Trophoblast cell (in vitro differentiated cells and primary cell): Measurements from ENCODE around the gene ITGA1.

Experiments
- DNase-seq, 2 donors: peaks; one replicate each; pipeline ENCODE4 v3.0.0-alpha.2; 2016
- H2AFZ ChIP-seq: 2 replicates; pipeline ENCODE4 v1.6.1; 2013; ENCODE audit warnings: low read length, moderate library complexity, mild to moderate bottlenecking; ENCODE audit not compliant: insufficient read depth, poor library complexity
- H2AK5ac ChIP-seq: 2 replicates; pipeline ENCODE4 v1.6.1; 2013; ENCODE audit warnings: mild to moderate bottlenecking, low read length
- H2BK120ac ChIP-seq: 2 replicates; pipeline ENCODE4 v1.6.1; 2013; ENCODE audit warnings: low read length, mild to moderate bottlenecking, moderate library complexity; ENCODE audit not compliant: insufficient read depth, poor library complexity
- H2BK12ac ChIP-seq: 2 replicates; pipeline ENCODE4 v1.6.1; 2013; ENCODE audit warnings: mild to moderate bottlenecking, low read length, moderate library complexity
- H2BK5ac ChIP-seq: 2 replicates; pipeline ENCODE4 v1.6.1; 2013; ENCODE audit warnings: low read length, low read depth, moderate library complexity, mild to moderate bottlenecking; ENCODE audit not compliant: poor library complexity
- H3K14ac ChIP-seq: 2 replicates; pipeline ENCODE4 v1.6.1; 2013; ENCODE audit warnings: mild to moderate bottlenecking, low read length
- H3K18ac ChIP-seq: 2 replicates; pipeline ENCODE4 v1.6.1; 2013; ENCODE audit warnings: mild to moderate bottlenecking, low read length
- H3K23ac ChIP-seq: 2 replicates; pipeline ENCODE4 v1.6.1; 2013; ENCODE audit warnings: low read length
- H3K27ac ChIP-seq: 2 replicates; pipeline ENCODE4 v1.5.1; 2013; ENCODE audit warnings: low read depth, mild to moderate bottlenecking, inconsistent platforms, low read length, moderate library complexity
- H3K27me3 ChIP-seq: 2 replicates; pipeline ENCODE4 v1.6.1; 2013; ENCODE audit warnings: inconsistent platforms, mild to moderate bottlenecking, low read length, moderate library complexity; ENCODE audit not compliant: insufficient read depth
- H3K36me3 ChIP-seq, 2 experiments: 1 replicate in 1 of 2; 2 replicates in 1 of 2; pipeline ENCODE4 v1.6.1; 2013; ENCODE audit warnings: low read length in 2 of 2, mild to moderate bottlenecking in 2 of 2, moderate library complexity in 1 of 2; ENCODE audit not compliant: insufficient read depth in 2 of 2, control insufficient read depth in 1 of 2
- H3K4ac ChIP-seq: 2 replicates; pipeline ENCODE4 v1.6.1; 2013; ENCODE audit warnings: low read depth, mild to moderate bottlenecking, low read length, moderate library complexity
- H3K4me1 ChIP-seq, 2 experiments: 1 replicate in 1 of 2; 2 replicates in 1 of 2; pipeline ENCODE4 v1.6.1; 2013; ENCODE audit warnings: low read length in 2 of 2, mild to moderate bottlenecking in 2 of 2, moderate library complexity in 1 of 2; ENCODE audit not compliant: insufficient read depth in 2 of 2, control insufficient read depth in 1 of 2
- H3K4me2 ChIP-seq: 2 replicates; pipeline ENCODE4 v1.6.1; 2013; ENCODE audit warnings: inconsistent platforms, mild to moderate bottlenecking, low read length, moderate library complexity
- H3K4me3 ChIP-seq: 2 replicates; pipeline ENCODE4 v1.5.1; 2013; ENCODE audit warnings: mild to moderate bottlenecking, low read depth, low read length, inconsistent platforms
- H3K79me1 ChIP-seq: one replicate; pipeline ENCODE4 v1.6.1; 2013; ENCODE audit warnings: low read length
- H3K79me2 ChIP-seq: 2 replicates; pipeline ENCODE4 v1.6.1; 2013; ENCODE audit warnings: low read length, mild to moderate bottlenecking; ENCODE audit not compliant: control insufficient read depth, insufficient read depth, poor library complexity
- H3K9ac ChIP-seq: 2 replicates; pipeline ENCODE4 v1.6.1; 2013; ENCODE audit warnings: mild to moderate bottlenecking, low read length
- H3K9me3 ChIP-seq: 2 replicates; pipeline ENCODE4 v1.6.1; 2013; ENCODE audit warnings: low read depth, mild to moderate bottlenecking, control low read depth, inconsistent platforms, low read length; ENCODE audit not compliant: insufficient read depth
- H4K12ac ChIP-seq: 2 replicates; pipeline ENCODE4 v1.6.1; 2013; ENCODE audit warnings: low read depth, mild to moderate bottlenecking, low read length, moderate library complexity
- H4K8ac ChIP-seq: 2 replicates; pipeline ENCODE4 v1.6.1; 2013; ENCODE audit warnings: low read depth, mild to moderate bottlenecking, low read length, moderate library complexity
- H4K91ac ChIP-seq: one replicate; pipeline ENCODE4 v1.6.1; 2013; ENCODE audit warnings: low read depth, mild to moderate bottlenecking, low read length, moderate library complexity
- WGBS: extraction: QIAGEN DNeasy Blood & Tissue Kit; methylation state at CpG from one replicate; pipeline ENCODE4 v1.1.7; 2013; ENCODE audit warnings: missing lambda C conversion rate; ENCODE audit not compliant: insufficient read length, insufficient coverage; ENCODE audit errors: extremely low coverage; 5-methylcytosine and 5-hydroxymethylcytosine counted together

The ITGA1 gene

GRCh38 chr5:52809884-52810283 is 22.2 kb downstream of the ITGA1 start:
- no peak overlapping the region for H3K9ac ChIP-seq
- no peak overlapping the region for H2AK5ac ChIP-seq
- no peak overlapping the region for H3K4ac ChIP-seq
- no peak overlapping the region for H3K14ac ChIP-seq
- H3K23ac ChIP-seq = no peak overlapping the region
- no peaks in the 10 kb centered on the region for H3K36me3 ChIP-seq
- H2AFZ ChIP-seq = no peak overlapping the region
- no peak overlapping the region for H4K12ac ChIP-seq
- WGBS = no CpG with 5 or more reads among the region's 1 CpG
- H3K4me3 ChIP-seq = no peak overlapping the region
- H3K27ac ChIP-seq = peak overlapping the region; percentile 75
- no peak overlapping the region for H3K18ac ChIP-seq
- peaks cover 2% of the 10 kb centered on the region for H3K79me2 ChIP-seq
- peaks cover 5% of the 10 kb centered on the region for H3K79me1 ChIP-seq
- H2BK120ac ChIP-seq = peak overlapping the region; percentile 17
- H4K8ac ChIP-seq = no peak overlapping the region
- H2BK12ac ChIP-seq = no peak overlapping the region
- no peaks in the 10 kb centered on the region for H3K27me3 ChIP-seq
- peak; percentile 9 to 80 for DNase-seq
- peaks cover 5 to 8% of the 10 kb centered on the region in 2 experiments for H3K4me1 ChIP-seq
- no peaks in the 10 kb centered on the region for H3K9me3 ChIP-seq
- H4K91ac ChIP-seq = no peak overlapping the region
- H3K4me2 ChIP-seq = no peak overlapping the region
- H2BK5ac ChIP-seq = peak overlapping the region; percentile 57

- no peak overlapping the region for H2AK5ac ChIP-seq
Observed at GRCh38 chr5:52810426-52810825, 22.7 kb downstream of the ITGA1 start.

GRCh38 chr5:52811067-52811749 is 23.5 kb downstream of the ITGA1 start:
- Histone ChIP-seq H3K79me1 (peaks cover 5% of the 10 kb centered on the region), H2BK12ac (no peak overlapping the region)
- peak; percentile 59 to 81 for DNase-seq

More at GRCh38 chr5:52810426-52810825, 22.7 kb downstream of the ITGA1 start:
- H3K9me3 ChIP-seq = no peaks in the 10 kb centered on the region
- H3K79me1 ChIP-seq = peaks cover 5% of the 10 kb centered on the region
- H3K36me3 ChIP-seq = no peaks in the 10 kb centered on the region
- no peak overlapping the region for H3K23ac ChIP-seq
- DNase-seq = no peak
- H4K8ac ChIP-seq = no peak overlapping the region
- peaks cover 5 to 8% of the 10 kb centered on the region in 2 experiments for H3K4me1 ChIP-seq
- H3K4me2 ChIP-seq = no peak overlapping the region
- H3K27me3 ChIP-seq = no peaks in the 10 kb centered on the region
- no peak overlapping the region for H2BK12ac ChIP-seq
- H2BK5ac ChIP-seq = no peak overlapping the region
- no CpG with 5 or more reads among the region's 1 CpG for WGBS
- H3K4me3 ChIP-seq = no peak overlapping the region
- H3K27ac ChIP-seq = no peak overlapping the region
- H4K12ac ChIP-seq = no peak overlapping the region
- H4K91ac ChIP-seq = no peak overlapping the region
- no peak overlapping the region for H3K14ac ChIP-seq
- H2AFZ ChIP-seq = no peak overlapping the region
- H3K79me2 ChIP-seq = peaks cover 2% of the 10 kb centered on the region
- no peak overlapping the region for H2BK120ac ChIP-seq
- no peak overlapping the region for H3K9ac ChIP-seq
- H3K4ac ChIP-seq = no peak overlapping the region
- H3K18ac ChIP-seq = no peak overlapping the region

GRCh38 chr5:52814352-52815148 is 26.8 kb downstream of the ITGA1 start:
- Histone ChIP-seq H3K27ac (no peak overlapping the region), H3K9ac (no peak overlapping the region), H3K23ac (no peak overlapping the region), H3K4me1 (peaks cover 3 to 6% of the 10 kb centered on the region in 2 experiments), H2BK12ac (no peak overlapping the region), H3K4me2 (no peak overlapping the region), H3K79me2 (peaks cover under 1% of the 10 kb centered on the region), H3K9me3 (no peaks in the 10 kb centered on the region), H3K4ac (no peak overlapping the region), H4K12ac (no peak overlapping the region), H3K36me3 (no peaks in the 10 kb centered on the region), H3K14ac (no peak overlapping the region), H3K79me1 (peaks cover 3% of the 10 kb centered on the region), H4K8ac (no peak overlapping the region), H3K18ac (no peak overlapping the region), H4K91ac (no peak overlapping the region), H2BK120ac (no peak overlapping the region), H3K27me3 (no peaks in the 10 kb centered on the region), H2AFZ (peak overlapping the region; percentile 17), H2BK5ac (no peak overlapping the region), H3K4me3 (no peak overlapping the region), H2AK5ac (no peak overlapping the region)
- no peak for DNase-seq
- no CpG with 5 or more reads among the region's 4 CpGs for WGBS

More at GRCh38 chr5:52811067-52811749, 23.5 kb downstream of the ITGA1 start:
- Histone ChIP-seq H2AFZ (no peak overlapping the region), H3K4me3 (no peak overlapping the region), H3K18ac (no peak overlapping the region), H3K36me3 (no peaks in the 10 kb centered on the region), H3K27ac (no peak overlapping the region), H3K4me2 (no peak overlapping the region), H4K91ac (no peak overlapping the region), H3K4ac (no peak overlapping the region), H4K12ac (no peak overlapping the region), H3K4me1 (peaks cover 5 to 8% of the 10 kb centered on the region in 2 experiments), H3K9me3 (no peaks in the 10 kb centered on the region), H2AK5ac (no peak overlapping the region), H3K23ac (no peak overlapping the region), H2BK120ac (no peak overlapping the region), H3K14ac (no peak overlapping the region), H2BK5ac (no peak overlapping the region), H3K79me2 (peaks cover 2% of the 10 kb centered on the region), H4K8ac (no peak overlapping the region), H3K9ac (no peak overlapping the region), H3K27me3 (no peaks in the 10 kb centered on the region)
- no CpG with 5 or more reads among the region's 3 CpGs for WGBS
